ENCODE results near the gene LHX3. TPM values are rescaled to one million over a fixed set of nuclear protein-coding genes. Genes with fewer than 3 reads are reported as not detected.
A peak's percentile ranks its signal among the peaks of the same experiment; 100 is the strongest.

The LHX3 gene
- total RNA-seq, 1 experiment from 2014 or later = not detected

GRCh38 chr9:136230365-136230764 lies 25.4 kb upstream of the LHX3 start:
- Histone ChIP-seq H3K23me2 (ENCODE audit: insufficient read length, low read depth, low read length, poor library complexity, severe bottlenecking) (no peaks in the 10 kb centered on the region), H4K8ac (replicated peaks; ENCODE audit: insufficient read length, low read depth, low read length) (no peak overlapping the region), H3K4me1 (ENCODE audit: insufficient read depth, low read length) (no peaks in the 10 kb centered on the region), H2BK15ac (ENCODE audit: low read depth, low read length) (no peak overlapping the region), H3K18ac (ENCODE audit: insufficient read length, low read depth, low read length) (no peak overlapping the region), H3K79me2 (ENCODE audit: insufficient read depth, low read length) (peaks cover 4% of the 10 kb centered on the region; the same call in 1 of the 2 replicates), H2BK20ac (ENCODE audit: low read depth, low read length, poor library complexity, severe bottlenecking) (no peak overlapping the region), H3K9me3 (ENCODE audit: control insufficient read depth, low read depth, low read length) (no peaks in the 10 kb centered on the region), H2BK12ac (ENCODE audit: insufficient read length, low read depth, low read length) (no peak overlapping the region), H3K27ac (ENCODE audit: insufficient read length, low read depth, low read length) (no peak overlapping the region), H3K56ac (ENCODE audit: insufficient read length, low read depth, low read length) (no peak overlapping the region), H3K14ac (ENCODE audit: insufficient read depth, low read length) (no peak overlapping the region), H3K27me3 (ENCODE audit: insufficient read depth, low read length) (no peaks in the 10 kb centered on the region), H3K23ac (ENCODE audit: insufficient read length, low read depth, low read length) (no peak overlapping the region), H4K20me1 (ENCODE audit: control insufficient read depth, insufficient read depth, insufficient read length) (no peaks in the 10 kb centered on the region), H4K91ac (ENCODE audit: insufficient read length, low read depth, low read length) (no peak overlapping the region), H3T11ph (ENCODE audit: low read length) (no peak overlapping the region), H2BK120ac (ENCODE audit: low read depth, low read length, poor library complexity, severe bottlenecking) (no peak overlapping the region), H2BK5ac (ENCODE audit: insufficient read length, low read length) (no peak overlapping the region), H3K4ac (ENCODE audit: low read depth, low read length) (no peak overlapping the region), H4K5ac (ENCODE audit: insufficient read length, low read depth, low read length) (no peak overlapping the region), H3K9ac (ENCODE audit: extremely low read depth, insufficient read length, low read length) (no peak overlapping the region), H2AK5ac (ENCODE audit: insufficient read length, low read length) (no peak overlapping the region), H2AFZ (ENCODE audit: low read length) (no peak overlapping the region), H3K79me1 (ENCODE audit: insufficient read depth, low read depth, low read length, poor library complexity, severe bottlenecking) (no peaks in the 10 kb centered on the region), H3K4me2 (ENCODE audit: insufficient read depth, insufficient read length, low read length) (no peak overlapping the region)
- no peaks in the 10 kb centered on the region for H3K27me3 Mint-ChIP-seq (ENCODE audit: low read depth)
- H3K27ac Mint-ChIP-seq = peak overlapping the region in 1 of 3 experiments; percentile 73; a peak in 2 of 7 replicates
- H3K4me1 Mint-ChIP-seq = peaks cover 9 to 16% of the 10 kb centered on the region in 2 experiments
- no peak overlapping the region for H3K4me3 Mint-ChIP-seq
- peaks cover 7 to 17% (median 12%) of the 10 kb centered on the region in 3 experiments; a peak in 5 of 7 replicates for H3K36me3 Mint-ChIP-seq (ENCODE audit: insufficient read depth in 1 of 3, low read depth in 3 of 3)
- no peak for DNase-seq
- WGBS (ENCODE audit: extremely low coverage, insufficient read length, low lambda C conversion rate) = no CpG with 5 or more reads among the region's 10 CpGs
- no peak for TF ChIP-seq CTCF (conservative IDR thresholded peaks at IDR 0.05)
- no peaks in the 10 kb centered on the region for H3K9me3 Mint-ChIP-seq

All from H9 (cell line).